ENCODE measurements around the gene POU6F2. TPM values are rescaled to one million over a fixed set of nuclear protein-coding genes. Genes with fewer than 3 reads are reported as not detected.

Gene POU6F2
- total and polyA plus RNA-seq, 12 donors = 0.03 to 0.31 (median 0.19) TPM; not detected in 9

DNA sequence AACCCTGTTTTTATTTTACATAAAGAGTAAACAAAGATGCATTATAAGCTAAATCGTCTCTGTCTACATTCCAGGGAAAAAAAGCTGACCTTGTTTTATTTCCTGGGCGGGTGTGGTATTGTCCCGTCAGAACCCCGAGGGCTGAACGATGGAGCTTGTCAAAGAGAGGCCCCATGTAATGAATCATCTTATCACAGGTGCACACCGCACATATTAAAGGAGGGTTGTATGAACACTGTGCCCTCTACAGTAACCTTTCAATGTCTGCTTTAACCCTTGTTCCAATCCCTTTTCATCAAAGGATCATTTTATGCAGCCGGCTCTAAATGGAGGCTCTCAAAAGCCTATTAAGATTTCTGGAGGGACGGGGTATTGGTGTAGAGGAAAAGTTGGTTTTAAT lies 430.0 kb downstream of the POU6F2 start:
- H3K4me1 ChIP-seq (replicated peaks in 1 of 2) = no peaks in the 10 kb centered on the region
- H3K9me3 ChIP-seq (replicated peaks in 1 of 3) = no peaks in the 10 kb centered on the region
- H3K4me3 ChIP-seq = no peak overlapping the region
- no peaks in the 10 kb centered on the region for H3K36me3 ChIP-seq (replicated peaks in 1 of 2)
- DNase-seq = no peak
- no peaks in the 10 kb centered on the region for H3K27me3 ChIP-seq
- no peak overlapping the region for H3K27ac ChIP-seq
- intact Hi-C loops (cut with DNase I) = no loop called here
- TF ChIP-seq POLR2A (IDR thresholded peaks at IDR 0.05) = no peak
- TF ChIP-seq, protein P1, sequence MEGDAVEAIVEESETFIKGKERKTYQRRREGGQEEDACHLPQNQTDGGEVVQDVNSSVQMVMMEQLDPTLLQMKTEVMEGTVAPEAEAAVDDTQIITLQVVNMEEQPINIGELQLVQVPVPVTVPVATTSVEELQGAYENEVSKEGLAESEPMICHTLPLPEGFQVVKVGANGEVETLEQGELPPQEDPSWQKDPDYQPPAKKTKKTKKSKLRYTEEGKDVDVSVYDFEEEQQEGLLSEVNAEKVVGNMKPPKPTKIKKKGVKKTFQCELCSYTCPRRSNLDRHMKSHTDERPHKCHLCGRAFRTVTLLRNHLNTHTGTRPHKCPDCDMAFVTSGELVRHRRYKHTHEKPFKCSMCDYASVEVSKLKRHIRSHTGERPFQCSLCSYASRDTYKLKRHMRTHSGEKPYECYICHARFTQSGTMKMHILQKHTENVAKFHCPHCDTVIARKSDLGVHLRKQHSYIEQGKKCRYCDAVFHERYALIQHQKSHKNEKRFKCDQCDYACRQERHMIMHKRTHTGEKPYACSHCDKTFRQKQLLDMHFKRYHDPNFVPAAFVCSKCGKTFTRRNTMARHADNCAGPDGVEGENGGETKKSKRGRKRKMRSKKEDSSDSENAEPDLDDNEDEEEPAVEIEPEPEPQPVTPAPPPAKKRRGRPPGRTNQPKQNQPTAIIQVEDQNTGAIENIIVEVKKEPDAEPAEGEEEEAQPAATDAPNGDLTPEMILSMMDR (IDR thresholded peaks at IDR 0.05) = no peak
- 65 to 76% (median 74%) methylated on average over 8 of the region's 8 CpGs for WGBS, 4 donors

DNA sequence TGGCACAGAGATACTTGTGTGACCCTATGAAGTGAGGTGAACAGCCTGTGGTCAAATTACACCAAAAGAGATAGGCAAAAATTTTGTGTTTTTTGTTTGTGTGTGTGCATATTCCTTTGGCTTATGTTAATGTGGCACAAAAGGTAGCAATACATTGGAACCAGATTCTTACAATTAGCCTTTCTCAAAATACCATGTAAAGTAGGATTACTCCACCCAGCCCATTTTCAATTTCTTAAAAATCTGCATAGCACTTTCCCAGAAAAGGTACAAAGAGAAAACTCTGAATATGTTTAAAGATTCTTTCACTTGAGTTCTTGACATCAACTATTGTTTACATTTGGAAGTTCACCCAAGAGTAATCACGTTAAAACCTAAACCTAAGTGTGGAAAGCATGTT lies 431.2 kb downstream of the POU6F2 start:
- intact Hi-C loops (cut with DNase I) = no loop called here
- Histone ChIP-seq H3K36me3 (replicated peaks in 1 of 2) (no peaks in the 10 kb centered on the region), H3K9me3 (replicated peaks in 1 of 3) (no peaks in the 10 kb centered on the region), H3K4me3 (no peak overlapping the region), H3K4me1 (replicated peaks in 1 of 2) (peaks cover 1 to 6% of the 10 kb centered on the region in 2 donors), H3K27ac (no peak overlapping the region), H3K27me3 (no peaks in the 10 kb centered on the region)
- DNase-seq = no peak
- TF ChIP-seq, protein P1 (IDR thresholded peaks at IDR 0.05) = no peak
- TF ChIP-seq POLR2A (IDR thresholded peaks at IDR 0.05) = no peak
- 75 to 86% (median 81%) methylated on average over 1 of the region's 1 CpG for WGBS, 4 donors

DNA sequence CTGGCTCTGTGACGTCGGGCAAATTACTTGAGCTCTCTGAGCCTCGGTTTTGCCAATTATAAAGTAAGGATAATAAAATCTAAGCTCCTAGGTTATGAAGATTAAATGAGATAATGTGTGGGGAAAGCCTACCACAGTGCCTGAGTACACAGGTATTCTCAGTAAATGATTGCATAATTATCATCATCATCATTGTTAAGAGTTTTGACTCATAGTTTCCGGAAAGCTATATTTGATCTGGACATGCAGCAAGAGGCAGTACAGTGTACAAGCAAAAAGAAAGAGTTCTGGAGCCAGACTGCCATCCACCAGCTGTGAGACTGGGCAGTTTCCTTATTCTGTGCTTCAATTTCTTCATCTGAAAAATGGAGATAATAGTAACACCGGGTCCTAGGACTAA lies 432.9 kb downstream of the POU6F2 start:
- H3K4me3 ChIP-seq = no peak overlapping the region

DNA sequence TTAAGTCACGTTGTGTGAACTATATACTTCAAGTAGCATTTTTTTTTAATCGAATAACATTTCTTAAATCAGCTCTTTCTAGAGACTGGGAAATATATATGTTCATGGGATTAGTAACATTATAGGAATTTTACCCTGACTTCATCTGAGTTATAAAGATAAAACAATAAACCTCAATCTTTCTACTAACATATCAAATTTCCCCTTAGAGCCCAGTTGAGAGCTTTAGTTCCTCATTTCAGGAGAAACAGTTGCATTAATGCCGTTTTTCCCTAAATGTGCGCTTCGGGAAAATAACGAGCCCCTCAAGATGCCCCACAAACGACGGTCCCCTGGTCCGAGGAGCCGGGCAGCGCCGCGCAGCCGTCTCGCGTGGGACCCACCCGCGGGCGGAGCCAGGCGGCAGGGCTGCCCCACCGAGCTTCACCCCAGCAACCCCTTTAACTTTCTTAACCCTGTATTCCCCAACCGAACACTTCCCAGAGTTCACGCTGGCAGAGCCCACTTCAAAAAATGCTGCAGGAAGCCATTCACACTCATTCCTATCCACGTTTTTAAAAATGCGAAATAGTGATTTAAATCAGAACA lies 436.0 kb downstream of the POU6F2 start:
- no peak for DNase-seq
- H3K4me1 ChIP-seq (replicated peaks in 1 of 2) = peaks cover 4 to 9% of the 10 kb centered on the region in 2 donors
- TF ChIP-seq POLR2A (IDR thresholded peaks at IDR 0.05) = no peak
- TF ChIP-seq, protein P1 (IDR thresholded peaks at IDR 0.05) = no peak
- H3K27ac ChIP-seq = no peak overlapping the region
- no peaks in the 10 kb centered on the region for H3K27me3 ChIP-seq
- intact Hi-C loops (cut with DNase I) = no loop called here
- WGBS, 4 donors = 7 to 9% (median 8%) methylated on average over 22 to 25 of the region's 25 CpGs
- peak overlapping the region in 3 of 4 donors; percentile 25 to 64 (median 47) for H3K4me3 ChIP-seq
- H3K9me3 ChIP-seq (replicated peaks in 1 of 3) = no peaks in the 10 kb centered on the region
- no peaks in the 10 kb centered on the region for H3K36me3 ChIP-seq (replicated peaks in 1 of 2)

More for the DNA sequence above, 432.9 kb downstream of the POU6F2 start:
- intact Hi-C loops (cut with DNase I) = no loop called here
- Histone ChIP-seq H3K9me3 (replicated peaks in 1 of 3) (no peaks in the 10 kb centered on the region), H3K36me3 (replicated peaks in 1 of 2) (no peaks in the 10 kb centered on the region), H3K27me3 (no peaks in the 10 kb centered on the region), H3K27ac (no peak overlapping the region), H3K4me1 (replicated peaks in 1 of 2) (peaks cover 4 to 9% of the 10 kb centered on the region in 2 donors)
- TF ChIP-seq, protein P1 (IDR thresholded peaks at IDR 0.05) = no peak
- TF ChIP-seq POLR2A (IDR thresholded peaks at IDR 0.05) = no peak
- no peak for DNase-seq
- 90 to 92% (median 90%) methylated on average over 5 of the region's 5 CpGs for WGBS, 4 donors
